GM12873 (cell line): ENCODE data around the gene ZNF687.

ENCODE experiments used
- CTCF ChIP-seq: IDR thresholded peaks from 2 replicates; pipeline ENCODE4 v1.5.1; 2012; ENCODE audit warnings: low read depth, mild to moderate bottlenecking, moderate library complexity, low read length, control low read depth; ENCODE audit not compliant: insufficient read depth; ENCODE audit errors: missing control alignments

ZNF687 gene

GRCh38 chr1:151311589-151312331 is 29.7 kb downstream of the ZNF687 start:
- TF ChIP-seq CTCF, result no peak

DNA sequence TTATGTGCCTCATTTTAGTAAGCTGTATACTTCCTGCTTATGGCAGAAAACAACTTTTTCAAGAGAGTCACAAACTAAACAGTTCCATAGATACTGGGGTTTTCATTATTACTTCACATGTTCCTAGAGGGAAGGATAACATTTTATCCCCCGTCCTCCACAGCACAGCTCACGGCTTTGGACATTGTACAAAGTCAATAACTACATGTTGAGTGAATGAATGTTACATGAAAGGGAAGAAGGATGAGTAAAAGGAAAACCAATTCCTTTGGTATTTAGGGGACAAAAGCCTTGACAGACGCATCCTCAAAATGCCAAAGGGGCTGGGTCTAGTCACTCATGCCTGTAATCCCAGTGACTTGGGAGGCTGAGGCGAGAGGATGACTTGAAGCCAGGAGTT is 30.3 kb downstream of the ZNF687 start:
- TF ChIP-seq CTCF, result no peak

DNA sequence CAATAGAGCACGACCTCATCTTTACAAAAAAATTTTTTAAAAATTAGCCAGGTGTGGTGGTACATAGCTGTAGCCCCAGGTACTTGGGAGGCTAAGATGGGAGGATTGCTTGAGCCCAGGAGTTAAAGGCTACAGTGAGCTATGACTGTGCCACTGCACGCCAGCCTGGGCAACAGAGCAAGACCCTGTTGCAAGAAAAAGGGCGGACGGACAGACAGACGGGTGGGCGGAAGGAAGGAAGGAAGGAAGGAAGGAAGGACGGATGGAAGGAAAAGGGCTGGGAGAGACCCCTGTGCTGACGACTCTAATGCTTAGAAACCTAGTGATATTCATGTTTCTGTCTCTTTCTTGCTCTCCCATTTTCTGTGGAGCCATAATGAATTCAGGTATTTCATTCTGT is 30.7 kb downstream of the ZNF687 start:
- no peak for TF ChIP-seq CTCF

DNA sequence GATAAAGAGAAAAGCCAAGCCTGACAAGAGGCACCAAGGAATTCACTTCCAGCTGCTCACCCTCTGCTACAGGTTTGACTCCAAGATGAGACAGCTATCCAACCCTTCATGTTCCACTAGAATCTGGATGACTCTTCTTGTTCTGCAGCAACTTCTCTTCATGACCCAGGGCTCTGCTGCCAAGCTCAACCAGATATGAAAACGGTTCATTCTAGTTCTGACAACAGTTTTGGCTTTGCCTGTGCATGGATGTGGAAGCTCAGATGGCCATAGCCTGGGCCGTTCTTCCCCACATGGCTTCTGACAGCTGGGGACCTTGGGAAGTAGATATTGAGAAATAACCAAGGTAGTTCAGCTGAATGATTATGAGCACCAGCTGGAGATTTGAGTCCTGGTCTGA is 31.4 kb downstream of the ZNF687 start:
- TF ChIP-seq CTCF, result no peak

DNA sequence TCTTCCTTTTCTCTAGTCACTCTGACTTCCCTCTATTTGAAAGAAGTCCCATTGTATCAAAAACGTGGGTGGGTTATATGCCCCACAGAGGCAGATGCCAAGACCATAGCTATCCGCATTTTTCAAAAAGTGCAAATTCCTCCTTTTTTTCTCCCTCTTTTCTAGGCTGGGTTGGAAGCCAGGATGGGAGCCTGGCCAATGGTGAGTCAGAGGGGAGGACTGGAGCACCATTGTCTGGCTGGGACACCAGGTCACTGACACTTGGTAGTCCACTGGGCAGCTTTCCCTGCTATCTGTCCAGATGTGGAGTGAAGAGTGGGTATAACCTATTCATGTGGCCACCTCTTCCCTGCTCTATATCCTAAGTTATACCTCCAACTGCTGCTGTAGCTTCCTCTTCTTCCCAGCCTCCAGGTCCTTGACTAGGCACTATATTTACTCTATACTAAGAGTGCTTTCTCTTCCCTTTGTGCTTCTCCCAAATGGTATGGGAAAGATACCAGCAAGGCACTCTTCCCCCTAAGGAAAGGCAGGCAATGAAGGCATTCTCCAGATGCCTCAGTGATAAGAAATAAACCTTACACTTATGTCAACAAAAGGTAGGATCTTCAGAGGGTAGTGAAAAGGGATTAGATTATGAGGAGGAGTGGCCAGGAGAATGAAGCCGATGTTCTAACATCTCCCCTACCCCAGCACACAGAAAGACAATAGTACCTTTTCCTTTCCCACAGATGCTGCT is 32.2 kb downstream of the ZNF687 start:
- TF ChIP-seq CTCF, result no peak

- no peak for TF ChIP-seq CTCF
Observed at GRCh38 chr1:151315565-151316235, 33.6 kb downstream of the ZNF687 start.

GRCh38 chr1:151318975-151319374 is 36.9 kb downstream of the ZNF687 start:
- no peak for TF ChIP-seq CTCF
